Liver (tissue), 9 donors: ENCODE measurements around the gene SPATA13. TPM values are rescaled to one million over a fixed set of nuclear protein-coding genes. Genes with fewer than 3 reads are reported as not detected.

Experiments
- DNase-seq: peaks from one replicate; pipeline ENCODE4 v3.0.0-alpha.2; 2017; ENCODE audit warnings: low spot score
- H3K27ac ChIP-seq, 2 donors: one replicate each; pipeline ENCODE4 v1.7.0; 2013; ENCODE audit warnings: inconsistent platforms in 2 of 2, low read length in 2 of 2, control low read depth in 1 of 2, low read depth in 1 of 2, mild to moderate bottlenecking in 1 of 2
- H3K27me3 ChIP-seq, 4 donors: one replicate each; pipeline versions ENCODE4 v1.6.1 to v1.7.0; 2013; ENCODE audit warnings: low read length in 3 of 4, inconsistent platforms in 1 of 4, mild to moderate bottlenecking in 1 of 4, moderate library complexity in 1 of 4; ENCODE audit not compliant: control insufficient read depth in 4 of 4, insufficient read depth in 4 of 4
- H3K36me3 ChIP-seq, 4 donors: one replicate each; pipeline versions ENCODE4 v1.6.1 to v1.7.0; 2013; ENCODE audit warnings: low read length in 3 of 4, mild to moderate bottlenecking in 3 of 4, low read depth in 1 of 4, moderate library complexity in 1 of 4; ENCODE audit not compliant: control insufficient read depth in 4 of 4, insufficient read depth in 3 of 4
- H3K4me1 ChIP-seq, 4 donors: one replicate each; pipeline versions ENCODE4 v1.6.1 to v1.7.0; 2013; ENCODE audit warnings: low read length in 3 of 4, mild to moderate bottlenecking in 3 of 4, moderate library complexity in 1 of 4; ENCODE audit not compliant: control insufficient read depth in 4 of 4, insufficient read depth in 4 of 4
- H3K4me3 ChIP-seq, 3 donors: one replicate each; pipeline versions ENCODE4 v1.6.1 to v1.7.0; 2013; ENCODE audit warnings: low read length in 3 of 3, control low read depth in 1 of 3, low read depth in 1 of 3, mild to moderate bottlenecking in 1 of 3
- H3K9ac ChIP-seq, 2 donors: one replicate each; pipeline ENCODE4 v1.7.0; 2013; ENCODE audit warnings: low read length in 2 of 2, mild to moderate bottlenecking in 2 of 2, moderate library complexity in 2 of 2, control low read depth in 1 of 2, low read depth in 1 of 2
- H3K9me3 ChIP-seq, 4 donors: one replicate each; pipeline versions ENCODE4 v1.6.1 to v1.7.0; 2013; ENCODE audit warnings: low read length in 3 of 4; ENCODE audit not compliant: control insufficient read depth in 4 of 4
- EGR1 ChIP-seq, 2 donors: IDR thresholded peaks; 2 replicates each; pipeline ENCODE4 v1.6.1; 2016 to 2018; ENCODE audit warnings: antibody characterized with exemption in 2 of 2, low read depth in 2 of 2
- HNF4A ChIP-seq, 2 donors: conservative IDR thresholded peaks; 2 replicates each; pipeline ENCODE4 v1.6.1; 2016; ENCODE audit warnings: antibody characterized with exemption in 2 of 2, mild to moderate bottlenecking in 2 of 2
- HNF4G ChIP-seq: IDR thresholded peaks from 2 replicates; pipeline ENCODE4 v1.6.1; 2016; ENCODE audit warnings: antibody characterized with exemption
- JUND ChIP-seq, 2 donors: IDR thresholded peaks; 2 replicates each; pipeline ENCODE4 v1.6.1; 2016; ENCODE audit warnings: antibody characterized with exemption in 2 of 2
- NR2F2 ChIP-seq: IDR thresholded peaks from 2 replicates; pipeline ENCODE4 v1.6.1; 2016; ENCODE audit warnings: antibody characterized with exemption
- RAD21 ChIP-seq, 2 donors: IDR thresholded peaks; 2 replicates each; pipeline ENCODE4 v1.6.1; 2016; ENCODE audit warnings: antibody characterized with exemption in 2 of 2, mild to moderate bottlenecking in 2 of 2
- REST ChIP-seq: IDR thresholded peaks from 2 replicates; pipeline ENCODE4 v1.6.1; 2016; ENCODE audit warnings: antibody characterized with exemption, mild to moderate bottlenecking
- RXRA ChIP-seq, 2 donors: IDR thresholded peaks; 2 replicates each; pipeline ENCODE4 v1.6.1; 2017 to 2018; ENCODE audit warnings: antibody characterized with exemption in 2 of 2, mild to moderate bottlenecking in 1 of 2
- SP1 ChIP-seq: IDR thresholded peaks from 2 replicates; pipeline ENCODE4 v1.6.1; 2018; ENCODE audit warnings: antibody characterized with exemption, mild to moderate bottlenecking
- ZBTB33 ChIP-seq: IDR thresholded peaks from 2 replicates; pipeline ENCODE4 v1.6.1; 2016; ENCODE audit warnings: antibody characterized with exemption
- WGBS: extraction: QIAGEN DNeasy Blood & Tissue Kit; methylation state at CpG from one replicate; pipeline ENCODE4 v1.1.7; 2013; 5-methylcytosine and 5-hydroxymethylcytosine counted together
- polyA plus RNA-seq, 2 donors: library from polyadenylated mRNA; stranded (reverse) in 1 of 2; unstranded in 1 of 2; fragments of 200-250 nt in 1 of 2; fragments of >200 nt in 1 of 2; fragmentation: Nextera tagmentation in 1 of 2; extraction: Ambion mirVana in 1 of 2; gene quantifications; one replicate each; pipeline versions ENCODE4 v1.2.1 to v1.2.3, GENCODE V29; 2013 to 2015
- total RNA-seq, 2 donors: library from RNA; depleted of rRNA; stranded (reverse); fragments of >200 nt; gene quantifications; one replicate each; pipeline ENCODE4 v1.2.3, GENCODE V29; 2014
- TF ChIP-seq, protein P1 (sequence below): IDR thresholded peaks from 2 replicates; pipeline ENCODE4 v1.6.1; 2016; ENCODE audit warnings: antibody characterized with exemption
- donor health status: healthy.
- donor health status: healthy.
- donor health status: healthy.
- donor health status: healthy.
- donor health status: healthy.

Gene SPATA13
- total and polyA plus RNA-seq, 4 donors, result 10.0 to 57.6 (median 20.4) TPM

DNA sequence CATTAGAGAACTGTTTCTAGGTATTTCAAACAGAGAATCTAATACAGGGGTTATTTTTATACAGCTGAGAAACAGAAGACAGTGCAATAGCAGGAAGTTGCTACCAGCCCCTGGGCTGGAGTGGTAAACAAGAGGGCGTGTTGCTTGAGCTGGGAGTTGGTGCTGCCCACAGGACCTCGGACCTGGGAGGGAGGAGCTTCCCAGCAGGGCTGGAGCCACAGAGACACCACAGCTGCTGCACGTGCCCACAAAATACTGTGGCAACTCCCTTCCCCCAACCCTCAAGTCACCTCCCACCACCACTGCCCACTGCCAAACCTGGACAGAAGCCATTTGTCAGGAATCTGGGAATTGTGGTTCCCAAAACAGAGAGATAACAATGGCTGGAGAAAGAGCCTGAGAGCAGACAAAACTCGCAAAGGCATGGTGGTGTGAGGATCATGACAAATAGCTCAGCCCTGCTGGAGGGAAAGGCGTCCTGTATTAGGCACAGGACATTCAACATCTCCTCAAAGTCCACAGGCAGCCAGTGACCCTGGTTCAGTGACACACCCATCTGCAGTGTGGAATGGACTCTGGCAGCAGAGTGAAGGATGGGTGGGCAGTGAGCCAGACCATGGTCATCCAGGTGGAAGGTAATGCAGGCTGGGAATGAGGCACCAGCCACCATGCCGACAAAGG, 57.2 kb downstream of the SPATA13 start (continued):
- TF ChIP-seq ZBTB33, result peak; percentile 67
- peak; percentile 24 for TF ChIP-seq NR2F2

DNA sequence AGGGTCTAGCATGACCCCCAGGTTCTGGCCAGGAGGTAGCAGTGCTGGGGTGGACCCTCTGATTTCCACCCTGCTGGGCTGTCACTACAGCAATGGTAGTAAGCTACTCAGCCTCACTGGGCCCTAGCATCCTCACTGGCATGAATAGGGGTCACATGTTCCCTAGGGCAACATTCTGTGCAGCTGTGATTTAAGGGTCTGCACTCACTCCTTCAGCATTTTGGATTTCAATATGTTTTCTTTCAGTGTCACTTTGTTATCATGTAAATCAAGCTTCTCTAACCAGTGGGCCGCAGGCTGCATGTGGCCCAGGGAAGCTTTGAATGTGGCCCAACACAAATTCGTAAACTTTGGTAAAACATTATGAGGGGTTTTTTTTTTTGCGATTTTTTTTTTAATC, 57.8 kb downstream of the SPATA13 start:
- peaks cover 0 to 3% (median 1%) of the 10 kb centered on the region in 4 donors for H3K36me3 ChIP-seq
- peaks cover 13 to 69% (median 43%) of the 10 kb centered on the region in 4 donors for H3K4me1 ChIP-seq
- H3K27me3 ChIP-seq, result no peaks in the 10 kb centered on the region
- no peak overlapping the region for H3K9ac ChIP-seq
- no peak for DNase-seq
- H3K9me3 ChIP-seq, result no peaks in the 10 kb centered on the region
- H3K27ac ChIP-seq, result peak overlapping the region; percentile 88 to 91
- 75% methylated on average over 3 of the region's 3 CpGs for WGBS
- H3K4me3 ChIP-seq, result no peak overlapping the region
- TF ChIP-seq REST (no peak), JUND (IDR thresholded peaks at IDR 0.05) (no peak), NR2F2 (no peak), HNF4G (no peak)
- TF ChIP-seq, protein P1, sequence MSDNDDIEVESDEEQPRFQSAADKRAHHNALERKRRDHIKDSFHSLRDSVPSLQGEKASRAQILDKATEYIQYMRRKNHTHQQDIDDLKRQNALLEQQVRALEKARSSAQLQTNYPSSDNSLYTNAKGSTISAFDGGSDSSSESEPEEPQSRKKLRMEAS, result no peak

- Histone ChIP-seq H3K4me1 (peaks cover 13 to 69% (median 43%) of the 10 kb centered on the region in 4 donors), H3K27ac (peak overlapping the region; percentile 53 to 88)
These were observed 58.5 kb downstream of the SPATA13 start for GRCh38 chr13:24218977-24219376.

More at GRCh38 chr13:24218977-24219376, 58.5 kb downstream of the SPATA13 start:
- TF ChIP-seq RAD21 (IDR thresholded peaks at IDR 0.05) (peak in 1 of 2 donors; percentile 11), NR2F2 (peak; percentile 66), JUND (IDR thresholded peaks at IDR 0.05) (peak in 1 of 2 donors; percentile 24), EGR1 (IDR thresholded peaks at IDR 0.05; ENCODE audit: low read depth in 2 of 2) (no peak), RXRA (IDR thresholded peaks at IDR 0.05) (peak; percentile 9 to 48), ZBTB33 (no peak), HNF4A (conservative IDR thresholded peaks at IDR 0.05) (peak in 1 of 2 donors; percentile 2), SP1 (no peak), HNF4G (no peak), REST (peak; percentile 19)
- DNase-seq, result no peak
- Histone ChIP-seq H3K36me3 (peaks cover 3 to 6% (median 4%) of the 10 kb centered on the region in 4 donors), H3K27me3 (no peaks in the 10 kb centered on the region), H3K4me3 (no peak overlapping the region), H3K9me3 (no peaks in the 10 kb centered on the region), H3K9ac (peak overlapping the region in 1 of 2 donors; percentile 16)
- WGBS, result 29% methylated on average over 2 of the region's 2 CpGs
